GM19328 (cell line): ENCODE results near the gene IFI27.
"Not testable (repeated sequence)": the region's sequence is repeated elsewhere in the genome, so short reads cannot be mapped to it uniquely, and the experiment has no call there.

Experiments
- ATAC-seq: cut with Tn5 transposase; IDR thresholded peaks from one replicate; pipeline ENCODE4 v1.9.1; 2021; ENCODE audit warnings: mild to moderate bottlenecking, moderate library complexity; ENCODE audit not compliant: unreplicated experiment

IFI27 gene

GRCh38 chr14:94110552-94111181 is at the start of gene IFI27:
TSS of gene IFI27 (plus strand) at chr14:94110736.
- ATAC-seq = no peak

GRCh38 chr14:94062344-94062940 is 48.1 kb upstream of the IFI27 start:
- ATAC-seq = no peak

GRCh38 chr14:94066089-94066676 is 44.4 kb upstream of the IFI27 start:
- no peak for ATAC-seq

GRCh38 chr14:94072076-94072475 is 38.5 kb upstream of the IFI27 start:
- ATAC-seq = not testable (repeated sequence)

GRCh38 chr14:94074534-94074933 is 36.0 kb upstream of the IFI27 start:
- ATAC-seq = no peak

GRCh38 chr14:94075008-94075407 is 35.5 kb upstream of the IFI27 start:
- ATAC-seq = no peak

GRCh38 chr14:94077111-94077821 is 33.3 kb upstream of the IFI27 start:
- ATAC-seq = no peak

- no peak for ATAC-seq
These were observed 32.7 kb upstream of the IFI27 start for GRCh38 chr14:94077823-94078222.

GRCh38 chr14:94079891-94080620 is 30.5 kb upstream of the IFI27 start:
- ATAC-seq = no peak

GRCh38 chr14:94080621-94081385 is 29.7 kb upstream of the IFI27 start, which contains the start of the genes DDX24 and IFI27L1:
TSS of gene DDX24 (minus strand) at chr14:94081202. CDS start at chr14:94079742, 1,460 bp downstream.
TSS of gene IFI27L1 (plus strand) at chr14:94081310. CDS start at chr14:94096938, 15,628 bp downstream.
- peak; percentile 98 for ATAC-seq

- peak; percentile 29 for ATAC-seq
These were observed 29.1 kb upstream of the IFI27 start for GRCh38 chr14:94081386-94081820.

GRCh38 chr14:94087891-94088290 is 22.6 kb upstream of the IFI27 start:
- ATAC-seq = no peak

- ATAC-seq = no peak
These were observed 22.0 kb upstream of the IFI27 start for GRCh38 chr14:94088516-94088915.

- no peak for ATAC-seq
These were observed 21.1 kb upstream of the IFI27 start for GRCh38 chr14:94089479-94089878.

GRCh38 chr14:94093418-94093817 is 17.1 kb upstream of the IFI27 start:
- ATAC-seq = no peak

GRCh38 chr14:94097091-94097490 is 13.4 kb upstream of the IFI27 start:
- ATAC-seq = no peak

- ATAC-seq = no peak
These were observed 12.1 kb upstream of the IFI27 start for GRCh38 chr14:94098326-94098992.

- ATAC-seq = no peak
These were observed 11.5 kb upstream of the IFI27 start for GRCh38 chr14:94099006-94099405.

GRCh38 chr14:94100847-94101246 is 9.7 kb upstream of the IFI27 start:
- ATAC-seq = no peak

GRCh38 chr14:94101748-94102147 is 8.8 kb upstream of the IFI27 start:
- ATAC-seq = no peak
